ENCODE results near the gene REC114. TPM values are rescaled to one million over a fixed set of nuclear protein-coding genes. Genes with fewer than 3 reads are reported as not detected.
A peak's percentile ranks its signal among the peaks of the same experiment; 100 is the strongest.
"Not testable (repeated sequence)": the region's sequence is repeated elsewhere in the genome, so short reads cannot be mapped to it uniquely, and the experiment has no call there.

Gene REC114
- total and polyA plus RNA-seq, 2 of the 8 experiments (the other 6 are each of a cell fraction or from before 2014, with no cell fraction given), result 0.12 TPM; not detected in 1

DNA sequence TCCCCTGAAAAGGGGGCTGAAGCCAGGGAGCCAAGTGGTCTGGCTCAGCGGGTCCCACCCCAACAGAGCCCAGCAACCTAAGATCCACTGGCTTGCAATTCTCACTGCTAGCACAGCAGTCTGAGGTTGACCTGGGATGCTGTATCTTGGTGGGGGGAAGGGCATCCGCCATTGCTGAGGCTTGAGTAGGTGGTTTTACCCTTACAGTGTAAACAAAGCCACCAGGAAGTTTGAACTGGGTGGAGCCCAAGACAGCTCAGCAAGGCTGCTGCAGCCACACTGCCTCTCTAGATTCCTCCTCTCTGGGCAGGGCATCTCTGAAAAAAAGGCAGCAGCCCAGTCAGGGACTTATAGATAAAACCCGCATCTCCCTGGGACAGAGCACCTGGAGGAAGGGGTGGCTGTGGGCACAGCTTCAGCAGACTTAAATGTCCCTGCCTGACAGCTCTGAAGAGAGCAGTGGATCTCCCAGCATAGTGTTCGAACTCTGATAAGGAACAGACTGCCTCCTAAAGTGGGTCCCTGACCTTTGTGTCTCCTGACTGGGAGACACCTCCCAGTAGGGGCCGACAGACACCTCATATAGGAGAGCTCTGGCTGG is 5.3 kb downstream of the REC114 start:
- H3K4ac ChIP-seq (replicated peaks; ENCODE audit: insufficient read length, low read depth, low read length); DNase-seq (ENCODE audit: low read depth in 1 of 2, low spot score in 2 of 2); H2BK12ac ChIP-seq (ENCODE audit: low read depth, low read length); H2BK20ac ChIP-seq (ENCODE audit: low read length); H3K23me2 ChIP-seq (ENCODE audit: low read depth, low read length); H4K20me1 ChIP-seq (replicated peaks in 1 of 2; ENCODE audit: control insufficient read depth in 1 of 2, insufficient read depth in 2 of 2, low read length in 2 of 2); H3K56ac ChIP-seq (replicated peaks; ENCODE audit: insufficient read length, low read depth, low read length); H4K91ac ChIP-seq (replicated peaks; ENCODE audit: insufficient read length, low read length); H2BK120ac ChIP-seq (replicated peaks; ENCODE audit: low read depth, low read length); H2AK5ac ChIP-seq (ENCODE audit: low read depth, low read length); H3K4me1 ChIP-seq (replicated peaks in 1 of 4; ENCODE audit: control insufficient read depth in 3 of 4, insufficient read depth in 4 of 4, low read length in 3 of 4); H3K27ac ChIP-seq (ENCODE audit: low read depth, low read length); H3K27me3 ChIP-seq (replicated peaks in 1 of 4; ENCODE audit: control insufficient read depth in 3 of 4, extremely low read depth in 1 of 4, insufficient read depth in 3 of 4, low read length in 3 of 4); FAIRE-seq; H3K79me1 ChIP-seq (ENCODE audit: low read depth, low read length); H3K4me2 ChIP-seq (ENCODE audit: insufficient read depth in 1 of 2, low read depth in 2 of 2, low read length in 2 of 2); H4K5ac ChIP-seq (ENCODE audit: insufficient read length, low read depth, low read length); H3K23ac ChIP-seq (ENCODE audit: insufficient read length); H3K36me3 ChIP-seq (ENCODE audit: control insufficient read depth in 2 of 4, insufficient read depth in 4 of 4, low read length in 3 of 4); H3K9me3 ChIP-seq (ENCODE audit: insufficient read depth in 2 of 2, low read depth in 1 of 2, low read length in 1 of 2); H4K8ac ChIP-seq (ENCODE audit: extremely low read depth, insufficient read depth, low read length); H3K4me3 ChIP-seq (ENCODE audit: extremely low read depth in 1 of 4, insufficient read depth in 2 of 4, low read depth in 3 of 4, low read length in 4 of 4); H3K9ac ChIP-seq (replicated peaks in 1 of 4; ENCODE audit: extremely low read depth in 1 of 4, low read depth in 3 of 4, low read length in 3 of 4); H3K18ac ChIP-seq (ENCODE audit: extremely low read depth, low read length); H3K14ac ChIP-seq (ENCODE audit: insufficient read length); H2BK5ac ChIP-seq (ENCODE audit: low read depth, low read length); H2BK15ac ChIP-seq (ENCODE audit: low read length); POLR2A ChIA-PET (ENCODE audit: partially characterized antibody); H3K79me2 ChIP-seq (ENCODE audit: control insufficient read depth in 1 of 2, insufficient read depth in 2 of 2, low read length in 2 of 2): not testable (repeated sequence)
- TF ChIP-seq YY1 (IDR thresholded peaks at IDR 0.05; ENCODE audit: low read depth, low read length) (peak; percentile 70; the same call in 1 of the 2 replicates), RAD21 (IDR thresholded peaks at IDR 0.05 in 1 of 2, conservative IDR thresholded peaks at IDR 0.05 in 1 of 2; ENCODE audit: low read depth in 2 of 2, low read length in 2 of 2) (peak in 1 of 2 experiments; percentile 19; a peak in 1 of 4 replicates)
- WGBS, 2 experiments (ENCODE audit: extremely low coverage in 1 of 2, insufficient coverage in 1 of 2, insufficient read length in 1 of 2, insufficient replicate concordance in 2 of 2, low coverage in 1 of 2, low lambda C conversion rate in 2 of 2, missing lambda C conversion rate in 1 of 2), result 84% methylated on average over 4 of the region's 5 CpGs; no CpG with 5 or more reads in 1 of the 2 experiments
- CTCF ChIA-PET (ENCODE audit: partially characterized antibody), result interaction anchor here (1.0 to 1.1 kb wide), 2 partner anchors 9 to 16 kb away, joined by 3 to 5 read pairs; no protein-coding TSS in a partner anchor
- peak overlapping the region; percentile 92 for H2AFZ ChIP-seq (ENCODE audit: low read length)
